ENCODE data around the gene CLEC12A. TPM values are rescaled to one million over a fixed set of nuclear protein-coding genes. Genes with fewer than 3 reads are reported as not detected.
"Not testable (repeated sequence)": the region's sequence is repeated elsewhere in the genome, so short reads cannot be mapped to it uniquely, and the experiment has no call there.

The CLEC12A gene
- polyA plus RNA-seq, 6 donors from 2014 or later: 0.29 to 1.6 (median 0.38) TPM; not detected in 2

DNA sequence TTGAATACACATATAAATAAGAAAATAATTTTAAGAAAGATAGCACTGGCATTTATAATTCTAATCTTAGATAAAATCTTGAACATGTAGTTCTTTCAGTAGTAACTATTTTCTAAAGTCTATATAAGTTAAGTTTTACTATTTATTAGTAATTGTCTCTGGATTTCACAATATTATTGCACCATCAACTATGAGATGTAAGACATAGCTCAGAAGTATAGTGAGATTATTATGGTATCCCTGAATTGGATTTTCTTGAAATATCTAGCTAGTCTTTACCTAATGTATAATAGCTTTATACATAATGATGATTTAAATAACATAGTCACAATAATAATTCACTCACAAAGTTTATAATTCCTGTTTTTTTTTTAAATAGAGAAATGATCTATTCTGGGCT is 6.7 kb downstream of the CLEC12A start:
- DNase-seq: no peak
- Mint-ChIP-seq H3K9me3 (peaks cover 10 to 29% (median 20%) of the 10 kb centered on the region in 7 donors), H3K36me3 (peaks cover 5 to 34% of the 10 kb centered on the region in 2 donors), H3K4me1 (no peaks in the 10 kb centered on the region), H3K27ac (no peak overlapping the region), H3K27me3 (peaks cover 30 to 54% (median 52%) of the 10 kb centered on the region in 3 donors), H3K4me3 (no peak overlapping the region)
- no peak for ATAC-seq (ENCODE audit: low read depth in 2 of 2)

- Mint-ChIP-seq H3K4me3 (no peak overlapping the region), H3K27ac (peak overlapping the region in 1 of 6 donors; percentile 85), H3K36me3 (peaks cover 3 to 20% of the 10 kb centered on the region in 2 donors), H3K9me3 (peaks cover 9 to 25% (median 14%) of the 10 kb centered on the region in 7 donors), H3K27me3 (peaks cover 33 to 45% (median 43%) of the 10 kb centered on the region in 3 donors), H3K4me1 (no peaks in the 10 kb centered on the region)
- no peak for DNase-seq
- no peak for ATAC-seq (ENCODE audit: low read depth in 2 of 2)
Measured at GRCh38 chr12:9980126-9980525, 8.9 kb downstream of the CLEC12A start.

- Mint-ChIP-seq H3K4me1 (peaks cover 8 to 19% (median 16%) of the 10 kb centered on the region in 3 donors), H3K36me3 (no peaks in the 10 kb centered on the region), H3K9me3 (peaks cover 0 to 2% (median 0%) of the 10 kb centered on the region in 7 donors), H3K4me3 (peak overlapping the region in 5 of 8 donors; percentile 4 to 81 (median 60)), H3K27me3 (peaks cover 60 to 76% (median 71%) of the 10 kb centered on the region in 3 donors), H3K27ac (no peak overlapping the region)
- DNase-seq (no peak), ATAC-seq (ENCODE audit: low read depth in 2 of 2) (no peak)
Measured at GRCh38 chr12:9991876-9992275, 20.7 kb downstream of the CLEC12A start.

DNA sequence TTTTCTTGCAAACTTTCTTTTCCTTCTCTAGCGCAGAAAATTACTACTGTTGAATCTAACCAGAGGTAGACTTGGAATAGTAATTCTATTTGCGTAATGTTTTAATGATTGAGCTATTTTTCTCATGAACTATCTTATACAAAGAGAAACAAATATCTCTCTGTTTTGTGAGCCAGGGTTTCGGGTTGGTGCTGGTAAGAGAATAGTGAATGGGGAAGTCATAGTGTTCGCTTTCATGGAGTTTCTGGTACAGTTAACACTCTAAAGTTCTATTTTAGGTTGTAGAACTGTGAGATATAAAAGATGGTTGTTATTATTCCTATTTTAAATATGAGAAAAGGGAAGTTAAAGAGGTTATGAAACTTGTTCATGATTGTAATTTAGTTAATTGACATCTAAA is 21.1 kb downstream of the CLEC12A start:
- no peaks in the 10 kb centered on the region for H3K36me3 Mint-ChIP-seq
- peaks cover 8 to 19% (median 16%) of the 10 kb centered on the region in 3 donors for H3K4me1 Mint-ChIP-seq
- peaks cover 0 to 2% (median 0%) of the 10 kb centered on the region in 7 donors for H3K9me3 Mint-ChIP-seq
- DNase-seq: peak; percentile 28
- no peak overlapping the region for H3K27ac Mint-ChIP-seq
- ATAC-seq (ENCODE audit: low read depth in 2 of 2): peak; percentile 89 to 99
- peak overlapping the region in 5 of 8 donors; percentile 4 to 81 (median 60) for H3K4me3 Mint-ChIP-seq
- peaks cover 60 to 77% (median 70%) of the 10 kb centered on the region in 3 donors for H3K27me3 Mint-ChIP-seq

GRCh38 chr12:9999016-9999415 is 27.8 kb downstream of the CLEC12A start, which contains the start of gene CLEC1B:
Gene CLEC1B, minus strand, starts transcription at chr12:9999121. Its CDS starts 21 bp downstream, at chr12:9999100.
- no peaks in the 10 kb centered on the region for H3K36me3 Mint-ChIP-seq
- H3K9me3 Mint-ChIP-seq: no peaks in the 10 kb centered on the region
- no peak for DNase-seq
- no peak for ATAC-seq (ENCODE audit: low read depth in 2 of 2)
- H3K4me3 Mint-ChIP-seq: no peak within 1 kb of the TSS
- peaks cover 33 to 51% (median 42%) of the 10 kb centered on the region in 3 donors for H3K27me3 Mint-ChIP-seq
- peaks cover 0 to 1% (median 0%) of the 10 kb centered on the region in 3 donors for H3K4me1 Mint-ChIP-seq
- no peak within 1 kb of the TSS for H3K27ac Mint-ChIP-seq

- Mint-ChIP-seq H3K27me3 (peaks cover 37 to 45% (median 40%) of the 10 kb centered on the region in 3 donors), H3K36me3 (no peaks in the 10 kb centered on the region), H3K4me3 (no peak overlapping the region), H3K4me1 (no peaks in the 10 kb centered on the region), H3K27ac (no peak overlapping the region), H3K9me3 (peaks cover 0 to 2% (median 0%) of the 10 kb centered on the region in 7 donors)
- DNase-seq: no peak
- no peak for ATAC-seq (ENCODE audit: low read depth in 2 of 2)
Measured at GRCh38 chr12:10001171-10001776, 30.1 kb downstream of the CLEC12A start.

DNA sequence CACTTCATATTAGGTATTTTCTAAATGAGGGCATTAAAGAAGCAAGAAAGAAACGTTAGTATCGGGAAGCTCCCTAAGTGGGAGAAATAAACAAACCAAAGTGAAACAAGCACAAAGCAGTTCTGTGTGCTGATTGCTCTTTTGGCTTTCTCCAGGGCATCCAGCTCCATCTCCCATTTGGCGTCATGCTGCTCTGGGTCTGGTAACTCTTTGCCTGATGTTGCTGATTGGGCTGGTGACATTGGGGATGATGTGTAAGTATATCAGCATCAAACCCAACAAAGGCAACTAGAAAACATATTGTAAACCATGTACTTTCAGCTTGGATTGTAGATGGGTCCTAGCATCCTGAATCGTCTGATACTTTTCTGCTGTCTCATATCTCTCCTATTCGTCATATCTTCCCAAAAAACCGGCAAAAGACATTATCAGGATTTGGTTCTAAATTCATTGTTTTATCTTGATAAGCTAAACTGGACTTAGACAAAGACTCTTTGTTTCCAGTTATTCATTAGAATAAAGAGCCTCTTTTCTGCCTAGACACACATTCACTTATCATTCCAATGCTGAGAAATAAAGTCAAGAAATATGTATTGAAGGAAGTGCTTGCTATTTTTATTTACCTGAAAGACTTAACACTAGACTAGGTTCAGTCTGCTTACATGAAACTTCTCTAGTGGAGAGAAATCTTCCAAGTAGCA is 41.6 kb downstream of the CLEC12A start:
- Mint-ChIP-seq H3K27ac (no peak overlapping the region), H3K9me3 (no peaks in the 10 kb centered on the region), H3K4me1 (no peaks in the 10 kb centered on the region), H3K27me3 (peaks cover 40 to 56% (median 45%) of the 10 kb centered on the region in 3 donors), H3K36me3 (no peaks in the 10 kb centered on the region), H3K4me3 (no peak overlapping the region)
- DNase-seq: no peak
- no peak for ATAC-seq (ENCODE audit: low read depth in 2 of 2)

- H3K4me3 Mint-ChIP-seq: no peak overlapping the region
- H3K4me1 Mint-ChIP-seq: no peaks in the 10 kb centered on the region
- H3K27ac Mint-ChIP-seq: no peak overlapping the region
- DNase-seq (no peak), ATAC-seq (ENCODE audit: low read depth in 2 of 2) (no peak)
- no peaks in the 10 kb centered on the region for H3K36me3 Mint-ChIP-seq
- no peaks in the 10 kb centered on the region for H3K9me3 Mint-ChIP-seq
- peaks cover 30 to 33% (median 31%) of the 10 kb centered on the region in 3 donors for H3K27me3 Mint-ChIP-seq
Measured at GRCh38 chr12:10015450-10015849, 44.2 kb downstream of the CLEC12A start.

GRCh38 chr12:10016881-10017280 is 45.7 kb downstream of the CLEC12A start:
- no peaks in the 10 kb centered on the region for H3K4me1 Mint-ChIP-seq
- ATAC-seq (ENCODE audit: low read depth in 2 of 2): no peak

GRCh38 chr12:10018386-10018785 is 47.2 kb downstream of the CLEC12A start:
- Mint-ChIP-seq H3K4me1 (no peaks in the 10 kb centered on the region), H3K4me3 (no peak overlapping the region), H3K27me3 (peaks cover 12 to 19% (median 19%) of the 10 kb centered on the region in 3 donors), H3K9me3 (no peaks in the 10 kb centered on the region), H3K36me3 (no peaks in the 10 kb centered on the region), H3K27ac (no peak overlapping the region)
- no peak for ATAC-seq (ENCODE audit: low read depth in 2 of 2)
- no peak for DNase-seq

More at GRCh38 chr12:10016881-10017280, 45.7 kb downstream of the CLEC12A start:
- Mint-ChIP-seq H3K36me3 (no peaks in the 10 kb centered on the region), H3K27me3 (peaks cover 24 to 29% (median 24%) of the 10 kb centered on the region in 3 donors), H3K9me3 (no peaks in the 10 kb centered on the region), H3K4me3 (no peak overlapping the region), H3K27ac (no peak overlapping the region)
- no peak for DNase-seq

DNA sequence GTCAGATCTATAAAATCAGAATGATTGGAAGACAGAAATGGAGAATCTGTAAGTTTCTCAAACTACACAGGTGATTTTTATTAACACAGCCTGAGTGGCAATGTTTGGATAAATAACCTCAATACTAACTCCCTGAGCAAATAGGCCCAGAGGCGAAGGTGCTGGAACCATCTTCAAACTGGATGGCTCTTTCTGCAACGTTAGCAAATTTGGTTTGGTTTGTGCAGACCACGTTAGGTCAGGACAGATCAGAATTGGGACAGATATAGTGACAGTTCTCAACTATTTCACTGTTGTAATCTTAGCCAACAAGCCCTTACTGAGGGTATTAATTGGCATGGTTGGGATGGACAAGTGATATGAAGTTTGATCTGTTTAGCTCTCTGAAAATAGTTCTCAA is 50.1 kb downstream of the CLEC12A start:
- no peaks in the 10 kb centered on the region for H3K36me3 Mint-ChIP-seq
- no peak overlapping the region for H3K27ac Mint-ChIP-seq
- no peak for DNase-seq
- peaks cover 5 to 10% (median 7%) of the 10 kb centered on the region in 3 donors for H3K27me3 Mint-ChIP-seq
- no peak for ATAC-seq (ENCODE audit: low read depth in 2 of 2)
- H3K4me3 Mint-ChIP-seq: no peak overlapping the region
- peaks cover 0 to 7% (median 0%) of the 10 kb centered on the region in 7 donors for H3K9me3 Mint-ChIP-seq
- no peaks in the 10 kb centered on the region for H3K4me1 Mint-ChIP-seq

- no peak for DNase-seq
- no peaks in the 10 kb centered on the region for H3K4me1 Mint-ChIP-seq
- H3K27ac Mint-ChIP-seq: no peak overlapping the region
- H3K27me3 Mint-ChIP-seq: peaks cover 0 to 21% (median 5%) of the 10 kb centered on the region in 3 donors
- no peaks in the 10 kb centered on the region for H3K36me3 Mint-ChIP-seq
- no peak for ATAC-seq (ENCODE audit: low read depth in 2 of 2)
- H3K9me3 Mint-ChIP-seq: peaks cover 0 to 8% (median 0%) of the 10 kb centered on the region in 7 donors
- no peak overlapping the region for H3K4me3 Mint-ChIP-seq
Measured at GRCh38 chr12:10025236-10025635, 54.0 kb downstream of the CLEC12A start.

GRCh38 chr12:10026666-10027065 is 55.5 kb downstream of the CLEC12A start:
- not testable (repeated sequence) for H3K9me3 Mint-ChIP-seq; H3K27ac Mint-ChIP-seq; H3K4me1 Mint-ChIP-seq; DNase-seq; H3K4me3 Mint-ChIP-seq; ATAC-seq (ENCODE audit: low read depth in 2 of 2); H3K36me3 Mint-ChIP-seq
- peaks cover 7 to 19% (median 12%) of the 10 kb centered on the region in 3 donors for H3K27me3 Mint-ChIP-seq

DNA sequence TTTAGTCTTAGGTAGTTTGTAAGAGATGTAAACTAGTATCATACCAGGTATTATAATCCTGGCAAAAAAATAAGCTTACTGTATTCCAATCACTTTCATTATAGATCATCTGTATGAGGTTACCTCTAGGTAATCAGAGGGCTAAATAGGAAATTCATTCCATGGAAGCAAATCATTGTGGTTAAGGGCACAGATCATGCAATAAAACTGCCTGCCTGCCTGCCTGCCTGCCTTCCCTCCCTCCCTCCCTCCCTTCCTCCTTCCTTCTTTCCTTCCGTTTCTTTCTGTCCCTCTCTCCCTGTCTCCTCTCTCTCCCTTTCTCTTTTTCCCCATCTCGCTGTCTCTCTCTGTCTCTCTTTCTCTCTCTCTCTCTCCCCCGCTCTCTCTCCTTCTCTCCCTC is 56.1 kb downstream of the CLEC12A start:
- ATAC-seq (ENCODE audit: low read depth in 2 of 2) (no peak), DNase-seq (no peak)
- H3K4me1 Mint-ChIP-seq: no peaks in the 10 kb centered on the region
- no peaks in the 10 kb centered on the region for H3K36me3 Mint-ChIP-seq
- no peak overlapping the region for H3K4me3 Mint-ChIP-seq
- H3K9me3 Mint-ChIP-seq: peaks cover 0 to 8% (median 0%) of the 10 kb centered on the region in 7 donors
- peaks cover 12 to 18% (median 16%) of the 10 kb centered on the region in 3 donors for H3K27me3 Mint-ChIP-seq
- H3K27ac Mint-ChIP-seq: no peak overlapping the region

Data from naive B cell (primary cell).